WTC11 (cell line): ENCODE data around the gene VPS18.

Source experiments
- ATF1 ChIP-seq: sonication (generic); formaldehyde crosslinking; IDR thresholded peaks from 2 replicates; pipeline ENCODE4 v1.8.1; 2023; ENCODE audit warnings: mild to moderate bottlenecking, moderate library complexity, missing genetic modification reagents
- CREB1 ChIP-seq: sonication (generic); formaldehyde crosslinking; IDR thresholded peaks from 2 replicates; pipeline ENCODE4 v1.8.0; 2023; ENCODE audit warnings: mild to moderate bottlenecking, missing genetic modification reagents
- ELF4 ChIP-seq: sonication (generic); formaldehyde crosslinking; IDR thresholded peaks from 2 replicates; pipeline ENCODE4 v1.8.1; 2022; ENCODE audit warnings: low read depth, mild to moderate bottlenecking, moderate library complexity, missing genetic modification reagents
- NFE2L1 ChIP-seq: sonication (generic); formaldehyde crosslinking; IDR thresholded peaks from 2 replicates; pipeline ENCODE4 v1.8.1; 2023; ENCODE audit warnings: missing genetic modification reagents
- NR1H2 ChIP-seq: sonication (generic); formaldehyde crosslinking; IDR thresholded peaks from 2 replicates; pipeline ENCODE4 v1.9.0; 2021; ENCODE audit warnings: mild to moderate bottlenecking, moderate library complexity, missing genetic modification reagents
- NR2C2 ChIP-seq: sonication (generic); formaldehyde crosslinking; IDR thresholded peaks from 2 replicates; pipeline ENCODE4 v1.8.0; 2022; ENCODE audit warnings: mild to moderate bottlenecking, missing genetic modification reagents
- NR3C1 ChIP-seq: sonication (generic); formaldehyde crosslinking; conservative IDR thresholded peaks from 2 replicates; pipeline ENCODE4 v1.8.1; 2023; ENCODE audit warnings: low read depth, mild to moderate bottlenecking, missing genetic modification reagents
- SP1 ChIP-seq: sonication (generic); formaldehyde crosslinking; conservative IDR thresholded peaks from 2 replicates; pipeline ENCODE4 v1.8.1; 2022; ENCODE audit warnings: missing genetic modification reagents
- TCF7 ChIP-seq: sonication (generic); formaldehyde crosslinking; IDR thresholded peaks from 2 replicates; pipeline ENCODE4 v1.8.0; 2022; ENCODE audit warnings: mild to moderate bottlenecking, low read depth, missing genetic modification reagents, moderate library complexity
- TEAD4 ChIP-seq: sonication (generic); formaldehyde crosslinking; IDR thresholded peaks from 2 replicates; pipeline ENCODE4 v1.8.0; 2022; ENCODE audit warnings: mild to moderate bottlenecking, missing genetic modification reagents
- ZNF671 ChIP-seq: fragments of 250-450 bp; sonication (Bioruptor Pico); IDR thresholded peaks from 2 replicates; pipeline ENCODE4 v1.8.0; 2021; ENCODE audit warnings: mild to moderate bottlenecking
- TF ChIP-seq, protein P1 (sequence below): fragments of 200-600 bp; IDR thresholded peaks from 2 replicates; pipeline ENCODE4 v1.8.0; 2022; ENCODE audit warnings: antibody characterized with exemption
- TF ChIP-seq, protein P2 (sequence below): sonication (generic); formaldehyde crosslinking; conservative IDR thresholded peaks from 2 replicates; pipeline ENCODE4 v1.8.1; 2022; ENCODE audit warnings: mild to moderate bottlenecking, missing genetic modification reagents

DNA sequence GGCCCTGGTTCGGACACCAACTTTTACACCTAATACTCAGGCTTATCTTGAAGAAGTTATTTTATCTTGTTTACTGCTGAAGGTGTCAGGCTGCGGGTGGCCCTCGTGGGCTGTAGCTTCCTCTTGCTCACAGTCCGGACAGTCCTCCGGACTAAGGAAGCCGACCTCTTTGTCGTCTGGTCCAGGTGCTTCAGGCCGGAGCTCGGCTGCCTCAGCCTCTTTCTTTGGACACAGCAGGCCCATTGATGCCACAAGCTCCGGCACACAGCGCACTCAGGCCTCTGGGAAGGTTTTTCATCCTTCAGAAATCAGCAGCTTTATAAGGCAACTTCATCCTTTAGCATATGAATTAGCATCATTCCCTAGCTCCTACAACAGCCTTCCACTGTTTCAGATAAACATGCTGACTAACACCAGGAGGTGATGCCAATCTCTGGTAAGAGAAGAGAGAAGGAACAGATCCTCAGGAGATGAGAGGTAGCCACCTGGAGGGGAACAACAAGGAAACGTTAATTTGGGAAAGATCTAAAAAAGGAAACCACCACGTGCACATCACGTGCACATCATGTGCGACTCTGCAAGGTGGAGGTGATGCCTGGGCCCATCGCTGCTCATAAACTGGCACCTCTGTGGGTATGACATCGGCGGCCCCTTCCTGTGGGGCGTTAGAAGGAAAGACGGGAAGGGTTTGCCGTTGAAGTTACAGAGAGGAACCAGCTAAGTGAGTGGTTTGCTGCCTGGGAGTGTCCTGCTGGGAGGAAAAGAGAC lies 54.6 kb downstream of the VPS18 start:
- no peak for TF ChIP-seq ELF4 (CRISPR knock-in tag)
- TF ChIP-seq, protein P1, sequence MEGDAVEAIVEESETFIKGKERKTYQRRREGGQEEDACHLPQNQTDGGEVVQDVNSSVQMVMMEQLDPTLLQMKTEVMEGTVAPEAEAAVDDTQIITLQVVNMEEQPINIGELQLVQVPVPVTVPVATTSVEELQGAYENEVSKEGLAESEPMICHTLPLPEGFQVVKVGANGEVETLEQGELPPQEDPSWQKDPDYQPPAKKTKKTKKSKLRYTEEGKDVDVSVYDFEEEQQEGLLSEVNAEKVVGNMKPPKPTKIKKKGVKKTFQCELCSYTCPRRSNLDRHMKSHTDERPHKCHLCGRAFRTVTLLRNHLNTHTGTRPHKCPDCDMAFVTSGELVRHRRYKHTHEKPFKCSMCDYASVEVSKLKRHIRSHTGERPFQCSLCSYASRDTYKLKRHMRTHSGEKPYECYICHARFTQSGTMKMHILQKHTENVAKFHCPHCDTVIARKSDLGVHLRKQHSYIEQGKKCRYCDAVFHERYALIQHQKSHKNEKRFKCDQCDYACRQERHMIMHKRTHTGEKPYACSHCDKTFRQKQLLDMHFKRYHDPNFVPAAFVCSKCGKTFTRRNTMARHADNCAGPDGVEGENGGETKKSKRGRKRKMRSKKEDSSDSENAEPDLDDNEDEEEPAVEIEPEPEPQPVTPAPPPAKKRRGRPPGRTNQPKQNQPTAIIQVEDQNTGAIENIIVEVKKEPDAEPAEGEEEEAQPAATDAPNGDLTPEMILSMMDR: no peak
- TF ChIP-seq TEAD4: no peak
- TF ChIP-seq ATF1 (CRISPR knock-in tag): no peak
- TF ChIP-seq NR1H2 (CRISPR knock-in tag): no peak
- TF ChIP-seq CREB1 (CRISPR knock-in tag): no peak
- no peak for TF ChIP-seq NFE2L1 (CRISPR knock-in tag)
- TF ChIP-seq, protein P2, sequence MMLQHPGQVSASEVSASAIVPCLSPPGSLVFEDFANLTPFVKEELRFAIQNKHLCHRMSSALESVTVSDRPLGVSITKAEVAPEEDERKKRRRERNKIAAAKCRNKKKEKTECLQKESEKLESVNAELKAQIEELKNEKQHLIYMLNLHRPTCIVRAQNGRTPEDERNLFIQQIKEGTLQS (CRISPR knock-in tag): no peak
- no peak for TF ChIP-seq NR3C1
- TF ChIP-seq NR2C2 (CRISPR knock-in tag): no peak
- TF ChIP-seq TCF7 (CRISPR knock-in tag): no peak
- TF ChIP-seq ZNF671 (CRISPR knock-in tag): no peak
- TF ChIP-seq SP1 (CRISPR knock-in tag): no peak
